Upper lobe of left lung (tissue), 4 donors: Measurements from ENCODE around the gene SYNE3.

Experiments used
- CTCF ChIP-seq, 6 experiments: fragments of 450-650 bp in 4 of 6; fragments of 200-600 bp in 2 of 6; sonication (generic) in 2 of 6; IDR thresholded peaks; one replicate each; pipeline ENCODE4 v1.5.1; 2016 to 2019; ENCODE audit warnings: antibody characterized with exemption in 6 of 6
- POLR2A ChIP-seq, 4 donors: fragments of 450-650 bp; IDR thresholded peaks; one replicate each; pipeline ENCODE4 v1.5.1; 2016 to 2017; ENCODE audit warnings: antibody characterized with exemption in 4 of 4, mild to moderate bottlenecking in 2 of 4
- POLR2AphosphoS5 ChIP-seq, 2 donors: sonication (generic); formaldehyde crosslinking; IDR thresholded peaks; one replicate each; pipeline ENCODE4 v1.5.1; 2017; ENCODE audit warnings: antibody characterized with exemption in 2 of 2

- TF ChIP-seq POLR2AphosphoS5 (IDR thresholded peaks at IDR 0.05) = no peak
- TF ChIP-seq CTCF (IDR thresholded peaks at IDR 0.05) = no peak
- TF ChIP-seq POLR2A (IDR thresholded peaks at IDR 0.05) = no peak
Measured at GRCh38 chr14:95522556-95522955, 6.1 kb upstream of the SYNE3 start.
